ENCODE results near the gene RPL14.

Gene RPL14

GRCh38 chr3:40470701-40471100 is 13.6 kb downstream of the RPL14 start:
- DNase-seq (ENCODE audit: low spot score in 2 of 2), result no peak

GRCh38 chr3:40476478-40477470 is 19.6 kb downstream of the RPL14 start, which contains the start of gene ZNF619:
Gene ZNF619 (plus strand): TSS chr3:40477122. CDS start chr3:40477980, 858 bp downstream.
- Histone ChIP-seq H3K9me3 (no peaks in the 10 kb centered on the region), H3K27me3 (ENCODE audit: low read depth) (no peaks in the 10 kb centered on the region), H3K4me3 (peak within 1 kb of the TSS; percentile 64), H3K4me1 (peaks cover 14% of the 10 kb centered on the region), H3K36me3 (replicated peaks) (peaks cover 3% of the 10 kb centered on the region; the same call in 1 of the 2 replicates)
- peak; percentile 59 to 74 for DNase-seq (ENCODE audit: low spot score in 2 of 2)
- in situ Hi-C loops (cut with MboI; ENCODE audit: low sequenced_read_pairs), result no loop called here

More at GRCh38 chr3:40470701-40471100, 13.6 kb downstream of the RPL14 start:
- no peaks in the 10 kb centered on the region for H3K9me3 ChIP-seq
- H3K36me3 ChIP-seq (replicated peaks), result peaks cover 18% of the 10 kb centered on the region
- H3K27me3 ChIP-seq (ENCODE audit: low read depth), result no peaks in the 10 kb centered on the region
- H3K4me1 ChIP-seq, result peaks cover 15% of the 10 kb centered on the region
- in situ Hi-C loops (cut with MboI; ENCODE audit: low sequenced_read_pairs), result no loop called here
- no peak overlapping the region for H3K4me3 ChIP-seq

DNA sequence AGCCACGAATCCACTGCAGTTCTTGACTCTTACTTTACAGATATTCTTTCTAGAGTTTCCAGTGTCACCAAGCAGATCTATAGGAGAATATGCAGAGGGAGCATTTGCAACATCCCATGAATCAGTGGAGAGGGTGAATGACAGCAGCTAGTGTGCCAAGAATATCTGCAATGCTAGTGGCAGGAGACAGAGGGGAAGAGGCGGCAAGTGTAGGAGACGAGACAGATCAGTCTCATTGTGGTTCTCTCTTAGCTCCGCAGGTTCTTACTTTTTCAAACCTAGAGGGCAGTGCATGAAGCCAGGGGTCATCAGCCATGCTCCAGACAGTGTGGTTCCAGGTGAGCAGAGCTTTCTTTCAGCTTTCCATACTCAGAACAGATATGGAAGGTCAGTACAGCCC is 20.5 kb downstream of the RPL14 start:
- peak overlapping the region; percentile 64 for H3K4me3 ChIP-seq
- DNase-seq (ENCODE audit: low spot score in 2 of 2), result no peak
- no peaks in the 10 kb centered on the region for H3K27me3 ChIP-seq (ENCODE audit: low read depth)
- H3K9me3 ChIP-seq, result no peaks in the 10 kb centered on the region
- H3K4me1 ChIP-seq, result peaks cover 9% of the 10 kb centered on the region
- in situ Hi-C loops (cut with MboI; ENCODE audit: low sequenced_read_pairs), result no loop called here
- H3K36me3 ChIP-seq (replicated peaks), result peaks cover 3% of the 10 kb centered on the region

- Histone ChIP-seq H3K4me3 (no peak overlapping the region), H3K9me3 (peaks cover 11% of the 10 kb centered on the region), H3K36me3 (replicated peaks) (peaks cover 26% of the 10 kb centered on the region), H3K4me1 (no peaks in the 10 kb centered on the region), H3K27me3 (ENCODE audit: low read depth) (no peaks in the 10 kb centered on the region)
- DNase-seq (ENCODE audit: low spot score in 2 of 2), result no peak
- in situ Hi-C loops (cut with MboI; ENCODE audit: low sequenced_read_pairs), result no loop called here
Measured at GRCh38 chr3:40487172-40487571, 30.0 kb downstream of the RPL14 start.

DNA sequence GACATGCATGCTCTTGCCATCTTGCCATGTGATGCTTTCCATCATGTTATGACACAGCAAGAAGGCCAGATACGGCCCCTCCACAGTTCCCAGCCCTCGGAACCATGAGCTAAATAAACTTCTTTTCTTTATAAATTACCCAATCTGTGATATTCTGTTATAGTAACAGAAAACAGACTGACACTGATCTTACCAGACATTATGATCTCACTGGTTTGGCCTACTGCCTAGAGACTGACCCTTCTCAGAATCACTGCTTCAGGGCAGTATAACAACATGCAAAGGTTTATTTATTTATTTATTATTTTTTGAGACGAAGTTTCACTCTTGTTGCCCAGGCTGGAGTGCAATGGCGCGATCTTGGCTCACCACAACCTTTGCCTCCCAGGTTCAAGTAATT is 33.8 kb downstream of the RPL14 start:
- H3K9me3 ChIP-seq, result peaks cover 11% of the 10 kb centered on the region
- in situ Hi-C loops (cut with MboI; ENCODE audit: low sequenced_read_pairs), result no loop called here
- DNase-seq (ENCODE audit: low spot score in 2 of 2), result no peak
- no peaks in the 10 kb centered on the region for H3K27me3 ChIP-seq (ENCODE audit: low read depth)
- H3K36me3 ChIP-seq (replicated peaks), result peaks cover 20% of the 10 kb centered on the region
- no peak overlapping the region for H3K4me3 ChIP-seq
- no peaks in the 10 kb centered on the region for H3K4me1 ChIP-seq

DNA sequence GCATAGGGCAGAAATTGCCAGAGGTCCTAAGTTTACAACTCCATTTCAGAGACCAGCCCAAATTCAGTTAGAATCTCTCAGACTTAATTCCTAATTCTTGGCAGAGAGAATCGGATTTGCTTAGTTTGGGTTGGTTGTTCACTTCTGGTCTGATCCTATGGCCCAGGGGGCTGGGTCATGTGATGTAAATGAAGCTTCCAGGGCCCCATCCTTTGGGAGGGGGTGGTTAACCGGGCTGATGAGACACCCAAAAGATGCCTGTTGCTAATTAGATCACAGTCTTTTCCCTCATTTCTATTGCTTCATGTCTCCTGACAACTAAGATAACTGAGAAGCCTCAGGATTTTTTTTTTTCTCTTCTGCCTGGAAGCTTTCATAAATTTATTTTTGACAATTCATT is 37.6 kb downstream of the RPL14 start:
- Histone ChIP-seq H3K9me3 (peaks cover 4% of the 10 kb centered on the region; the same call in 1 of the 2 replicates), H3K4me3 (no peak overlapping the region), H3K4me1 (no peaks in the 10 kb centered on the region), H3K27me3 (ENCODE audit: low read depth) (no peaks in the 10 kb centered on the region), H3K36me3 (replicated peaks) (no peaks in the 10 kb centered on the region)
- in situ Hi-C loops (cut with MboI; ENCODE audit: low sequenced_read_pairs), result no loop called here
- no peak for DNase-seq (ENCODE audit: low spot score in 2 of 2)

DNA sequence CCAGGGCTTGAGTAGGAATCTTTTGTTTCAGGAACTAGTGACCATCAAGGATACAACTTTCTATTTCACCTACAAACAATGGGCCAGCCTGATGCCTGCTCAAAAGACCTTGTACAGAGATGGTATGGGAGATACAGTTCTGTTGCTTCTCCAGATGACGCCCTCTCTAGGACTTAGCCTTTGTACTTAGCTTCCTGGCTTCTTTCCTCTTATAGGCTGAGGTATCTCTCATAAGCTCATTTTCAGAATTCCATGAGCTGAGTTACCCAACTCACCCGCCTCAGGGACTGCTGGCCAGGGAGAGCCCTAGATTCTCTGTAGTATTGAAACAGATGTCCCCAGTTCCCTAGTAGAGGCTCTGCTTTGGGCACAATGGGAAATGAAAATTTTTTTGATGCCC is 40.1 kb downstream of the RPL14 start:
- Histone ChIP-seq H3K27me3 (ENCODE audit: low read depth) (no peaks in the 10 kb centered on the region), H3K36me3 (replicated peaks) (no peaks in the 10 kb centered on the region), H3K9me3 (no peaks in the 10 kb centered on the region), H3K4me3 (no peak overlapping the region), H3K4me1 (no peaks in the 10 kb centered on the region)
- in situ Hi-C loops (cut with MboI; ENCODE audit: low sequenced_read_pairs), result no loop called here
- DNase-seq (ENCODE audit: low spot score in 2 of 2), result no peak

DNA sequence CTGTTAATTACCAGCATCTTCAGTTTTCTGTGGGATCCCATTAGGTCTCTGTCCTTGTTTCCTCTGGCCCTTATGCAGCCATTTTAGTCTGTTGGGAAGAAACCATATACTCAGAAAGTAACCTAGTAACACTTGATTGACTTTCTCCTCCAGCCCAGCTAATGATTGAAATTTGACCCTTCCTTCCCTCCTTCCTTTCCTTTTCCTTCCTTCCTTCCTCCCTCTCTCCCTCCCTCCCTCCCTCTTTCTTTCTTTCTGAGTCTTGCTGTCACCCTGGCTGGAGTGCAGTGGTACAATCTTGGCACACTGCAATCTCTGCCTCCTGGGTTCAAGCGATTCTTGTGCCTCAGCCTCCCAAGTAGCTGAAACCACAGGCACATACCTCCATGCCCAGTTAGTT is 42.8 kb downstream of the RPL14 start:
- no peaks in the 10 kb centered on the region for H3K36me3 ChIP-seq (replicated peaks)
- H3K4me1 ChIP-seq, result no peaks in the 10 kb centered on the region
- no peaks in the 10 kb centered on the region for H3K27me3 ChIP-seq (ENCODE audit: low read depth)
- H3K9me3 ChIP-seq, result no peaks in the 10 kb centered on the region
- no peak for DNase-seq (ENCODE audit: low spot score in 2 of 2)
- no peak overlapping the region for H3K4me3 ChIP-seq
- in situ Hi-C loops (cut with MboI; ENCODE audit: low sequenced_read_pairs), result no loop called here

GRCh38 chr3:40502034-40502433 is 44.9 kb downstream of the RPL14 start:
- Histone ChIP-seq H3K27me3 (ENCODE audit: low read depth) (no peaks in the 10 kb centered on the region), H3K4me3 (no peak overlapping the region), H3K36me3 (replicated peaks) (no peaks in the 10 kb centered on the region), H3K9me3 (no peaks in the 10 kb centered on the region), H3K4me1 (peaks cover 5% of the 10 kb centered on the region)
- in situ Hi-C loops (cut with MboI; ENCODE audit: low sequenced_read_pairs), result no loop called here
- no peak for DNase-seq (ENCODE audit: low spot score in 2 of 2)

DNA sequence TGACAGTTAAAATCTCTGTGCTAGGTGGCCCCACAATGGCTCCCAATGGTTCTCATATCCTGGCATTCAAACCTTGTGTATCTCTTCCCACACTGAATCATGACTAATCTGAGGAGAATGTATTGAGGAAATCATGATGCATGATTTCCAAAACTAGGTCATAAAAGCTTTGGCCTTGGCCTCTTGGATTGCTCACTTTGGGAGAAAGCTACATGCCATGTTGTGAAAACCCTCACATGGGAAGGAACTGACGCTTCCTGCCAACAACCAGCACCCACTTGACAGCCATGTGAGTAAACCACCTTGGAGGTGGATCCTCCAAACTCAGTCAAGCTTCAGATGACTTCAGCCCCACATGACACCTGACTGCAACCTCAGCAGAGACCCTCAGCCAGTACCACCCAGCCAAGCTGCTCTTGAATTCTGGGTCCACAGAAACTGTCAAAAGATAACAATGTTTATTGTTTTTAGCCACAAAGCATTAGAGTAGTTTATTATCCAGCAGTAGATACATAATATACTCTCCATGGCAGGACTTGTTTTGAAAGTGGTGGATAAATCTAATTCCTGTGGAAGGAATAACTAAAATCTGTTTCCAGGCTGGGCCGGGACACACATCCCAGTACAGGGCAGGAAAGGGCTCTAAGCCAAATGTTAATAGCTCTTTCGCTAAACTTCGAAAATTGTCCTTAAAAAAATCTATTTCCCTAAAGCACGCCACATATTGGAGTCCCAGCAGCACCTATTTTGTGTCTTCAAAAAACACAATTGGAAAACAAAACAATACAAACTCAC is 47.7 kb downstream of the RPL14 start:
- Histone ChIP-seq H3K9me3 (no peaks in the 10 kb centered on the region), H3K27me3 (ENCODE audit: low read depth) (no peaks in the 10 kb centered on the region), H3K4me3 (no peak overlapping the region), H3K4me1 (peaks cover 8% of the 10 kb centered on the region), H3K36me3 (replicated peaks) (peaks cover 4% of the 10 kb centered on the region)
- no peak for DNase-seq (ENCODE audit: low spot score in 2 of 2)
- in situ Hi-C loops (cut with MboI; ENCODE audit: low sequenced_read_pairs), result no loop called here

DNA sequence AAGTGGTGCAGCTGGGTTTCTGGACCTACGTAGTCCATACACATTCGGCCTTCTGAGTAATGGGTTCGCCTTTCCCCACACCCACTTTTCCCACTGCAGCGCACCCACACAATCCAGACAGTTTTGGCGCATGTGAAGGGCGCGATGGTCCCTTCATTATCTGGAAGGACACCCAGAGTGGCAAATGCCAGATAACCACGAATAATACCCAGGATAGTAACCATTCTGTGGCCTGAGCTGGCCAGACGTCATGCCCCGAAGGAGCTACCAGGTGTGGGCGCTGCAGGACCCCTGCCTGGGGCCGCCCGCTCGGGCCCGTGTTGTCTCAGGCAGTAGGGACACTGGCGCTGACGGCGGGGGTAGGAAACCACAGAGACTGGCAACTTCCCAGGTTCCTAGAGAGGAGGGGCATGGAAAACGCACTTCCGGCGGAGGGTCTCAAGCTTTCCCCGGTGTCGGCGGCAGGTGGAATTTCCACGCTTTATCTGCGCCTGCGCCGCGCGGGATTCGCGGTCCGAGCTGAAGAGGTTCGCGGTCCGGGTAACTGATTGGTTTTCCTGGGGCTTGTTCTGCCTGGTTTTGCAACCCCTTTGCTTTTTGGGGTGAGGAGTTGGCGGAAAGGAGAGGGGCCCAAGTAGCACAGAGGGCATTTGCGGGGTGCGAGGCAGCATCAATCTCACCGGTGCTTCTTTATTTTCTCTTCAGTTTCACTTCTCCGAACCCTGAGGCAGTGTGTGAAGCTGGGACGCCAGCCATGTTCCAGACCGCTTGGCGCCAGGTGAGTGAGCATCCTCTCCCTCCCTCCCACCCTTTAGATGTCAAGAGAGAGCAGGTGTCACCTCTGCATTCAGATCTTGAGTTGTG is 48.7 kb downstream of the RPL14 start, which contains the start of gene ZNF620:
TSS of gene ZNF620 (plus strand) at position 441 of the 864 bp plus-strand sequence. CDS start at position 755, 314 bp downstream.
- H3K4me1 ChIP-seq, result peaks cover 8% of the 10 kb centered on the region
- H3K9me3 ChIP-seq, result no peaks in the 10 kb centered on the region
- peak within 1 kb of the TSS; percentile 60 for H3K4me3 ChIP-seq
- H3K27me3 ChIP-seq (ENCODE audit: low read depth), result no peaks in the 10 kb centered on the region
- in situ Hi-C loops (cut with MboI; ENCODE audit: low sequenced_read_pairs), result no loop called here
- DNase-seq (ENCODE audit: low spot score in 2 of 2), result peak; percentile 88 to 93
- H3K36me3 ChIP-seq (replicated peaks), result peaks cover 14% of the 10 kb centered on the region

DNA sequence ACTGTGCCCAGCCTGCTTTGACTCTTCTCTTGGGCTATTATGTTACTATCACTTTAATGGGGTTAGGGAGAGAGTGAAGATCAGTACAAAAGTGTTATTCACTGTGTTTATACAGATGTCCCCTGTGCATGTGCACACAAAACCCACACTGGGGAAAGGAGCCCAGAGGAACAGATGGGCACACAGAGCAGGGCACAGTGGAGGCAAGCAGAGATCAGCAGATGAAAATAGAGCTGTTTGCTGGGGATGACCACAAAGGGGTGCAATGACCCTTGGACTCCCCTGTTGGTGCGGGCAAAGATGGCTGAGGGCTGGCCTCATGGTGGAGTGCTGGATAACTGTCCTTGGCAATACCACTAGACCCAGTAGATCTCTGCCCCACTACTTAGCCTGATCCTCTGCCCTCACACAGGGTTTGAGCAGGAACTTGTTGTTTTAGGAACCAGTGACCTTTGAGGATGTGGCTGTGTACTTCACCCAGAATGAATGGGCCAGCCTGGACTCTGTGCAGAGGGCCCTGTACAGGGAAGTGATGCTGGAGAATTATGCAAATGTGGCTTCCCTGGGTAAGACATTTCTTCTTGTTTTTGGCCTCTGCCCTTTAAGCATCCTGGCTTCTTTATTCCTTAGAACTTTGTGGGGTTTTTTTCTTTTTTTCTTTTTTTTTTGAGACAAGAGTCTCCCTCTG is 54.0 kb downstream of the RPL14 start:
- DNase-seq (ENCODE audit: low spot score in 2 of 2), result no peak
- peaks cover 6% of the 10 kb centered on the region; the same call in 1 of the 2 replicates for H3K4me1 ChIP-seq
- in situ Hi-C loops (cut with MboI; ENCODE audit: low sequenced_read_pairs), result no loop called here
- H3K27me3 ChIP-seq (ENCODE audit: low read depth), result no peaks in the 10 kb centered on the region
- H3K9me3 ChIP-seq, result no peaks in the 10 kb centered on the region
- H3K36me3 ChIP-seq (replicated peaks), result peaks cover 48% of the 10 kb centered on the region
- no peak overlapping the region for H3K4me3 ChIP-seq
